HG03565 (cell line): Measurements from ENCODE around the gene RAB11FIP3.

Experiments used
- ATAC-seq: cut with Tn5 transposase; IDR thresholded peaks from one replicate; pipeline ENCODE4 v1.9.1; 2021; ENCODE audit warnings: mild to moderate bottlenecking, moderate library complexity; ENCODE audit not compliant: unreplicated experiment

The RAB11FIP3 gene

DNA sequence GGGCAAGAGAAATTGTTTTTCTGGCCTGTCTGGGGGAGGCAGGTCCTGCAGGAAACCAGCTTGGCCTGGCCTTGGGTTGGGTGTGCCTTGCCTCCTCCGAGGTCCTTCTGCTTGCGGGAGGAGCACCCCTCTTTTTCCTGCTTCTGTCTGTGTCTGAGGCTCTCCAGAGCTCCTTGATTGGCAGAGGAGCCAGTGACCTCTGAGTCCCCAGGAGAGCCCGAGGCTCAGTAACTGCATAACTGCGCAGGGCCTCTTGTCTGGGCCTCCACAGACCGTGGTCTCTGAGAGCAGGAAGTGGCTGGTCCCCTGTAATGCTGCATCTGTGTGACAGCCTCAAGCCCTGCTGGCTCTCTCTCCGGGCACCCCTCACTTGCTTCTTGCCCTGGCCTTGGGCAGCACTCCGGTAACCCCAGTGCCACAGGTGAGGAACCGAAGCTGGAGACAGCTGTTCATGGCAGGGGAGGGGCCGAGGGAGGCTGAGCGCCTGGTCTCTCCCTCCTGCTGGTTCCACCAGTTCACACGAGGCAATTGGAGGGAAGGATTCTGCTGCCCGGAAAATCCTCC is 103.6 kb downstream of the RAB11FIP3 start:
- no peak for ATAC-seq

DNA sequence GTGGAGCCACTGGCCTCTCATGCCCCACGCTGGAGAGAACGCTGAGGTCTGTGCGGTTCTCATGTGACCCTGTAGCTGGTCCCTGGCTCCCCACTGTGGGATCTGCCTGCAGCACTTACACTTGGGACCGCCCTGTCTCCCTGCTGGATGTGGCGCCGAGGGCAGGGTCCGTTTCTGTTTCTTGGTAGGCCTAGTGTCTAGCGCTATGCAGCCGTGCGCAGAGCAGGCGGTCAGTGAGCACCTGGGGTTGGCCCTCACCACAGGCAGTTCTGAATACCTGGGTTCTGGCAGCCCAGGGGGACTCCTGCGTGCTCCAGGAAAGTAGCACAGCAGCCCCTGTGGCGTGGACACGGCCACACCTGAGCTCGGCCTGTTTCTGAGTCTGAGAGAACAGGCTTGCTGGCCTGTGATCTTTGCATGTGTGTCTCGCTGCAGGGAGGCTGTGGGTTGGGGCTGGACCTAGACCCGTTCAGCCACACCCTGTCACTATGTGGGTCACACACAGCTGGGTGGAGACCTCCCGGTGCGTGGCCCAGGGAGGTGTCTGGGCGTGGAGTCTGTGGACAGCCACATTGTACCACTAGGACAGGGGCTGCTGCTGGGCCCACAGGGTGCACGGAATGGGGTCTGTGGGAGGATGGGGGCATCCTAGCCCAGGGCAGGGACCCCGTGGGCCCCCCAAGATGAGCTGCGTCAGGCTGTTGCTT is 104.8 kb downstream of the RAB11FIP3 start:
- no peak for ATAC-seq

DNA sequence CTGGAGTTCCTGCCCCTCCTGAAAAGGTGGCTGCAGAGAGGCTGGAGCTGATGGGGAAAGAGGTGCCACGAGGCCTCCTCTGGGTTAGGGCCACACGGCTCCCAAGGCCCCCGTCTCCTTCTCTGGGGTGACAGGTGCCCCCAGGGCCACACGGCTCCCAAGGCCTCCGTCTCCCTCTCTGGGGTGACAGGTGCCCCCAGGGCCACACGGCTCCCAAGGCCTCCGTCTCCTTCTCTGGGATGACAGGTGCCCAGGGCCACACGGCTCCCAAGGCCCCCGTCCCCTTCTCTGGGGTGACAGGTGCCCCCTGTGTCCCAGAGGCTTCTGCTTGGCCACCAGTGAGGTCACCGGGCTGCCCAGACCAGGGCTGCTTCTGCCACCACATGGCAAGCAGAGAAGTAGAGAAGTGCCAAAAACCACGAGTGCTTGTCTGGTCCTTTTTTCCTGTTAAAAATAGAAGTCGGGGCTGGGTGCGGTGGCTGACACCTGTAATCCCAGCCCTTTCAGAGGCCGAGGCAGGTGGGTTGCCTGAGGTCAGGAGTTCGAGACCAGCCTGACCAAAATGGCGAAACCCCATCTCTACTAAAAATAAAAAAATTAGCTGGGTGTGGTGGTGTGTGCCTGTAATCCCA is 106.2 kb downstream of the RAB11FIP3 start:
- no peak for ATAC-seq

DNA sequence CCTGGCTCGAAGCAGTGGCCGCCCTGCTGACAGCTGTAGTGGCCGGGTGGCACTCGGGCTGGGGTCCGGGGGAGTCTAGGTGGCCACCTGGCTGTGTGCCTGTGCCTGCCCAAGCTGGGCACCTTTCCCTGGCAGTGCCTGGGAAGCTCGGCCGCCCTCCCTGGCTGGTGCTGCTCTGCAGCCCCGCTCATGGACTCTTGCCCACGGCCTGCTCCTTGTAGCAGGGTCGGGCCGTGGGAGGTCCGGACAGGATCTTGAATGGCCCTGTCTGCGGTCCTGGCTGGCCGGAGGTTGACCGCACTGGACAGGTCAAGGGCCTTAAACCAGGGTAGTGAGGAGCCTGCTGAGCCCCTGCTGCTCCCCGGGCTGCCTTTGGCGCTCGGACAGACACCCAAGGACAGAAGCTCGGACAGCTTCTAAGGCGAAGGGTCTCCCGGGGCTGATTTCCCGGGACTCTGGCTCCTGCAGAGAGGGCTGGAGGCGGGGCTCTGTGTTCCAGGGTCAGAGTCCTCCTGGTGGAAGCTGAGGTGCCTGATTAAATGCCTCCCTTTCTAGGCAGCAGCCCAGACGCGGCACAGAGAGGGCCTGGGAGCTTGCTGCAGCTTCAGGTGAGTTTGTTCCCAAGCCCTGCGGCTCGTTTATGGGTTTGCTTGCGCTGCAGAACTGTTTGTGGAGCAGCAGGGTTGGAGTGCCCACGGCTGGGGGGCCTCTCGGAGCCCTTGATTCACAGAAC is 108.1 kb downstream of the RAB11FIP3 start:
- ATAC-seq, result no peak

DNA sequence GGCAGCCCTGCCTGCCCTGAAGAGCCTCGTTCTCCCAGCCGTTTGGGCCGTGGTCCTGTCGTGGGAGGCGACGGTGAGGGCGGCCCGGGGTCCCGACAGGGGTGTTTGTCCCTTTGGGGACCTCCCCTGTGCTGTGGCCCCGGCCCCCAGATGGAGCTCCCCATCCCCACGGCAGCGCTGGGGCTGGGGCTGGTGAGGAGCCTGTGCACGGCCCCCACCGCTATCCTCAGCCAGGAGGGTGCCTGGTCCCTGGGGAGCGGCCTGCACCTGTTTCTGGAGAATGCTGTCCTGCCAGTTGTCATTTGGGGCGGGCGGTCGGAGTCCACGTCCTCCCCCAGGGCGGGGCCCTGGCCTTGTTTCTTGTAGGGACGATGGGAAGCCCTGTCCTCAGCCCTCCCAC is 108.7 kb downstream of the RAB11FIP3 start:
- ATAC-seq, result no peak

DNA sequence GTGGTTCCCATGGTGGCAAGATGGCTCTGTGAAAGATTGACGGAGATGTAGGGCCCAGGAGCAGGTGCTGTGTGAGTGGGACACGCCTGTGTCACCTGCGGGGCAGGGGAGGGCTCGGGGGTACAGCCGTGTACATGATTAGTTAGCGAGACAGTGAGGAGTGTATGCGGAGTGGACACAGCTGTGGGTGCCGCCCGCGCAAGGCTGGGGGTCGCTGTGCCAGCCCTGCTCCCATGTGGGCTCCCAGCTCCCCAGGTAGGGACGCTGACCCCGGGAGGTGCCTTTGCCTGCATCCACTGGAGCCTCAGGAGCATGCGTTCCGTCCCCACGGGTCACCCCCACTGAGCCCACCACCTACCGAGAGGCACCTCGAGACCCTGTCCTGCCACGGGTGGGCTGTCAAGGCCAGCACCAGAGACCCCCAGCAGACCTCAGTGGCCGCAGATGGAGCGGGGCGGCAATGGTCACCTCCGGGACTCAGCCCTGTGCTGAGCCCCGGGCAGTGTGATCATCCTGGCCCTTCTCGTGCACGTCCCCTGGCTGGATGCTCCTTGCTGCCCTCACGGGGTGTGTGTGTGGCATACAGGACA is 109.5 kb downstream of the RAB11FIP3 start:
- ATAC-seq, result no peak

DNA sequence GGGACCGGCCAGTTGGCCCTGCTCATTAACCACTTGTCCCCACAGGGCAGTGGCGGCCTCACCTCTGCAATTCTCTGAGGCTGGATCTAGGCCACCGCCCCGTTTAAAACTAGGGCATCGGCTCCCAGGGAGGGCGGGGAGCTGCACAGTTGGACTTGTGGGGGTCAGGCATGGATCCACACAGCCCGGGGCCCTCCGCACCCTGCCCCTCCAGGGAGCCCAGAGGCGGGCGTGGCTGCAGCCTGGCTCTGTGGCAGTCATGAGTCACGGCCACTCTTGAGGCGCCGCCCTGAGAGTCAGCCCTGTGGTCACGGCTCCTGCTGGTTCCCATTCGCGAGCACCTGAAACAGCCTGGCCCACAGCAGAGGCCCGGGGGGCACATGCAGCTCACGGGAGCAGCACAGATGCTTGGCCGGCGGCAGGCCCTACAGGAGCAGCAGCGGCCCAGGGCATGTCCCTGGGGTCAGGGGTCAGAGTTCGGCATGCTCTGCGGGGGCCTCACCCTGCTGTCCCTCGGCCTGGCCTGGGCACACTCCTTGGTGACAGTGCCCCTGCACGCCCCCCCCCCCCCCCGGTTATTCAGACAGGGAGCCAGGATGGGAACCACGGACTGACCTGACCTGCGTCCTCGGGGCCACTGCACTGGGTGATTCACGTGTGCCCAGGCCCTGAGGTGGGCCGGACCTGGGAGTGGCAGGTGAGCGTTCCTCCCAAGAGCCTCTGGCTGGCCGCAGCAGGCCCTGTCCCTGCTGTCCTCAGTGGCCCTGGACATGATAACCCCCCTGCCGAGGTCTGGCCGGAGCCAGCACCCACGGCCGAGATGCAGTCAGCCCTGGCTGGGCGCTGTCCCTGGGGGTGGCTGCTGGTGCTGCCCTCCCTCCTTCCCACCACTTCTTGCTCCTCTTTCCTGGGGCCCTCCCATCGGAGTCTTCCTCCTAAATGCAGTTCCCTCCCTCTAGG is 110.3 kb downstream of the RAB11FIP3 start:
- no peak for ATAC-seq

DNA sequence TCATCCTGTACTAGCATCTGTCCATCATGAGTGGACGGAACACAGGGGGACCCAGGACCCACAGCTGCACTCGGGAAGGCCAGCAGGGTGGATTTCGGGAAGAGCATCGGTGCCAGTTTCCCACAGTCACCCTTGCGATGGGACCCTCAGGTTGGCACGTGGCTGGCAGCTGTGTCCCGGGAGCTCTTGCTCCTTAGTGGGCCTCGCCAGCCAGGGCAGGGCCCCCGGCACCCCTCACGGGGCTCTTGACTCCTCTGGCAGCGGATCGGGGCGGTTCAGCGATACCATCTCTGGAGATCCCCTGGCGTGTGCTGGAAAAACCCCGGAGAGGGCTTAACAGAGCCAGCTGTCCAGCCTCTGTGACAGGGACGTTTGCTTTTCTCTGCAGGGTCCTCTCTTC is 111.3 kb downstream of the RAB11FIP3 start:
- ATAC-seq, result no peak

DNA sequence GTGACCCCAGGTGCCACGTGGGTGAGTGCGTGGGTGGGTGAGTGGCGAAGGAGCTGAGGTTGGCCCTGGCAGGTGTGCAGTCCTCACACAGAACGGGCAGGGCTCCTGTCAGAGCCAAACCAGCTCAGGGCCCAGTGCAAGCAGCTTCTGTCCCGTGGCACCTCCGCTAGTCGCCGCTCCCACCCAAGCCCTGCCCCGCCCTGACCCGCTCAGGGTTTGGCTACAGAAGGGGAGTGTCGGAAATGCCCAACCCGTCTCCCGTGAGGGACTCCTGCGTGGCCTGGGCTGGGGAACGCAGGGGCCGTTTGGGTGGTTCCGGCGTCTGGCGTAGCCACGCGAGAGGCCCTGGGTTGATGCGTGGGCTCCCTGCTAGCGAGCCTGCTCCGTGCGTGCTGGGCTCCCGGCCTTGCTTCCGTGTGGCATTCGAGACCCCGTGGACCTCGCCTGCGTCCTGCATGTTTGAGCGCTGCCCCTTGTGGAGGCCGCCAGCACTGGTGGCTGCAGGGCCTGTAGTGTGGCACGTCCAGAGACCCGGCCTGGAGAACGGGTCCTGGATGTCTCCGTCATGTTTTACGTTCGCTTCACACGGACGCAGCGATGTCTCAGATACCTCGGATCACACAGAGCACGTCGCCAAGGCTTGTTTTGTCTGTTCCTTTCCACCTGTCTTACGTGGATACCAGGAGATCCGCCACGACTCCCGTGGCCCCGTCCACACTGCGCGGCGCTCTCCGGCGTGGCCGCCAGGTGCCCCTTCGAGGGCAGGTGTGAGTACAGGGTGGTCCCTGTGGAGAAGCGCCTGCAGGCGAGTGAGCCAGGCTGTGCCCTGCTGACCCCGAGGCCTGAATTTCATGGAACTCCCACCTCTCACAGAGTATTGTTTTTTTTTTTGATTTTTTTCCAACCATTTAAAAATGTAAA is 112.2 kb downstream of the RAB11FIP3 start:
- no peak for ATAC-seq

DNA sequence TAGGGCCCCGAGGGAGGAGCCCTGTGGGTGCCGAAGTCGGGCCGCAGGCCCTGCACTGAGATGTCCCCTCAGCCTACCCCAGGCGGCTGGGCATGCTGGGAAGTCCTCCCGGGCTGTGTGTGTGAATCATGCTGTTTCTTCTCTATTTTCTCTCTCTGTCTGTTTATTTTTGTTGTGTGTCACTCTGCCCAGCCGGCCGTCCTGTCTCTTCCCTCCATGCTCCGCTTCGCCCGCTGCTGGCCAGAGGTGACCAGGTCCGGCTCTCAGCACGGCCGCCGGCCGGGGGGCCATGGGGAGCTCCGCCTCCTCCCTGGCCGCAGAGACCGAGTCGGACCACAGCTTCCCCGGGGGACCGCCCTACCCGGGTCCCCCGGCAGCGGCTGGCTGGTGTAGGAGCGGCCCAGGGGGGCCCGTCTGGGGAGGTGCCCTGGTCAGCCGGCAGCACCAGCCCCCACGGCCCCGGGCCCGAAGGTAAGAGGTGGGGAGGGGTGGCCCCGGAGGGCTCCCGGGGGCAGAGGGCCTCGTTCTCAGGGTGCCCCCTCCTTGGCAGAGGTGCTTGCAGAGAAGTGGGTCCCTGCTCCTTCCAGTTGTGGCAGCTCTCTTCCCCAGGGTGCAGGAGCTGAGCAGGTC is 114.6 kb downstream of the RAB11FIP3 start:
- no peak for ATAC-seq

DNA sequence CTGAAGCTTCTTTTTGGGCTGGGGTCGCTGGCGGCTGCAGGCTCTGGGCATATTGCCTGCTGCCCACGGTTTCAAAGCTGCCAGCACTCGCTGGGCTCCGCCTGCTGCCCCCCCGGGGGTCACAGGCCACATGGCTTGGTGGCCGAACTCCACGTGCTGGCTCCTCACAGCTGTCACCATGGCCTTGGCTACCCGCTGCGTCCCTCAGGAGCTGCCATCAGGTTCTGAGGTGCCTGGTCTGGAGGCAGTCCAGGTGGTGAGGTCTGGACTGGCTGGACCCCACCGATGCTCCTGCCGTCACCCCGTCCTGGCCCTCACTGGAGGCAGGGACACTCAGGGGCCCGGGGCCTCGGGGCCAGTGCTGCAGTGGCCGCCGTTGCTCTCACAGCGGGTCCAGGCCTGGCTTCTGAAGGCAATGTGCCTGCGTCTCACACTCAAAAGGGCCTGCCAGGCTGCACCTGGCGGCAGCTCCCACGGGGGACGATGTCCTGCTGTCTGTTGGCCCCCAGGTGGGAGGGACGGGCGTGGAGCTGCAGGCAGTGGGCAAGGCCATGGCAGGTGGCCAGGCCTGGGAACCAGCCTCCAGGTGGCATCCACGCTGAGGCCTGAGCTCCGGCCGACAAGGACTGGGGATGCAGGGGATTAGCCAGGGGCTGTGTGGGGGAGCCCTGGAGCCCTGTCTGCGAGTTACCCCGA is 115.3 kb downstream of the RAB11FIP3 start:
- ATAC-seq, result no peak

DNA sequence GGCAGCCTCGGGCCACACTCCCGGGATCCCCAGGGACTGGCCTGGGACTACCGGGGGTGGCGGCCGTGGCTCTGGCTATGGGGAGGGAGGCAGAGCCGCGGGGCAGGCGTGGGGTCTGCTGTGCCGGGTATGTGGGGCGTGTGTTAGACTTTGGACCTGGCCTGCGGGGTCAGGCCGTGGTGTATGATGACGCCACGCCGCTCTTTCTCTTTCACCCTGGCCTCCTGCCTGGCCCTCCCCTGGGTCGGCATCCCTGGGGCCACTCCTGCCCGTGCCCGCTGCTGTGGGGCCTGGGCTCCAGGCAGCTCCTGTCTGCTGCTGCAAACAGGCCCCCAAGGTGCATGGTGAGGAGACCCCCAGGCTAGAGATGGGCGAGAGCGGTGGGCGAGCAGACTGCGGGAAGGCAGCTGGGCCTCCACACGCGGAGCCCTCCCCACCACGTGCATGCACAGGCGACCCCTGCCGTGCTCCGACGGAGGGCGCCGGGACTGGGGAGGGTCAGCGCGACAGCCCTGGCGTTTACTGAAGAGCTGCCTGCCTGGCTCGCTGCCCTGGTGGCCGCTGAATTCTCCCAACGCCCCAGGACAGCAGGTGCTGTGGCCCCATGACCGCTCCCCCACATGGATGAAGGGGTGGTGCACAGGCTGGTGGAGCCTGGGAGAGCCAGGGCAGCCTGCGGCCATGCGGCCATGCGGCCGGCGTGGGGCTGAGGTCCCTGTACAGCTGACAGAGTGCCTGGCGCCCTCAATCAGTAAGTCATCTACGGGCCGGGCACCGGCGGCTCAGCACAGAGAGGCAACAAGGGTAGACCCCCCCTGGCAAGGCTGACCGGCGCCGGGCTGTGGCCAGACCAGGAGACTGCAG is 118.1 kb downstream of the RAB11FIP3 start:
- no peak for ATAC-seq

DNA sequence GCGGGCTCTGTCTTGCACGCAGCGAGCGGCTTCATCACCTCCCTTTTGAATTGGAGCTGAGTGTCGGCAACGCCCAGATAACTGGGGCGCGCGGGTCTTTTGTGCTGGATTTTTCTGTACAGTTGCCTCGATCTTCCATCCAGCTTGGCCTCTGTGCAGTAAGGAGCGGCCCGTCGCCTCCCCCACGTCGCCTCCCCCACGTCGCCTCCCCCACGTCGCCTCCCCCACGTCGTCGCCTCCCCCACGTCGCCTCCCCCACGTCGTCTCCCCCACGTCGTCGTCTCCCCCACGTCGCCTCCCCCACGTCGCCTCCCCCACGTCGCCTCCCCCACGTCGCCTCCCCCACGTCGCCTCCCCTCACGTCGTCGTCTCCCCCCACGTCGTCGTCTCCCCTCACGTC is 119.1 kb downstream of the RAB11FIP3 start:
- no peak for ATAC-seq

DNA sequence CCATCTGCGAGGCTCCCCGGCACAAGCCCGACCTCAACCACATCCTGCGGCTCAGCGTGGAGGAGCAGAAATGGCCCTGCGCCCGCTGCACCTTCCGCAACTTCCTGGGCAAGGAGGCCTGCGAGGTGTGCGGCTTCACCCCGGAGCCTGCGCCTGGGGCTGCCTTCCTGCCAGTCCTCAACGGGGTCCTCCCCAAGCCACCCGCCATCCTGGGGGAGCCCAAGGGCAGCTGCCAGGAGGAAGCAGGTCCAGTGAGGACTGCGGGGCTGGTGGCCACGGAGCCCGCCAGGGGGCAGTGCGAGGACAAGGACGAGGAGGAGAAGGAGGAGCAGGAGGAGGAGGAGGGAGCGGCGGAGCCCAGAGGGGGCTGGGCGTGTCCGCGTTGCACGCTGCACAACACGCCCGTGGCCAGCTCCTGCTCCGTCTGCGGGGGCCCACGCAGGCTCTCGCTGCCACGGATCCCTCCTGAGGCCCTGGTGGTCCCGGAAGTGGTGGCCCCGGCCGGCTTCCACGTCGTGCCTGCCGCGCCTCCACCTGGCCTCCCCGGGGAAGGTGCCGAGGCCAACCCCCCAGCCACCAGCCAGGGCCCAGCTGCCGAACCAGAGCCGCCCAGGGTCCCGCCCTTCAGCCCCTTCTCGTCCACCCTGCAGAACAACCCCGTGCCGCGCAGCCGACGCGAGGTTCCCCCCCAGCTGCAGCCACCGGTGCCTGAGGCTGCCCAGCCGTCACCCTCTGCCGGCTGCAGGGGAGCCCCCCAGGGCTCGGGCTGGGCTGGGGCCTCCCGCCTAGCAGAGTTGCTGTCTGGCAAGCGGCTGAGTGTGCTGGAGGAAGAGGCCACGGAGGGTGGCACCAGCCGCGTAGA is 121.7 kb downstream of the RAB11FIP3 start:
- ATAC-seq, result no peak

DNA sequence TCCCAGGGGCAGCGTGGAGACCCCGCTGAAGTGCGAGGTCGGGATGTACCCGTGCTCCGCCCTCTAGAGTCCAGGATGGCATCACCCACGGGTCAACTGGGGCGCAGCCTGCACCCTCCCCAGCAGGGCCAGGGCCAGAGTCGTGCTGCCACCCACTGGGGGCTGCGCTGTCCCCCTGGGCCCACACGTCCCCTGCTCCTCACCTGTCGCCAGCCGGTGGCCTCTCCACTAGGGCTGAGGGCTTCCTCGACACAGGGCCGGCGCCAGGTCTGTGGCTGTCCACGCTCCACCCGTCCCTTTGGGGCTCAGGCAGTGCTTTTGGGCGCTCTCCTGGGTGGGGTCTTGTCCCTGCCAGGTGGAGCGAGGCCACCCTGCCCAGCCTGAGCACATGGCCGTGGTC is 123.1 kb downstream of the RAB11FIP3 start:
- no peak for ATAC-seq

DNA sequence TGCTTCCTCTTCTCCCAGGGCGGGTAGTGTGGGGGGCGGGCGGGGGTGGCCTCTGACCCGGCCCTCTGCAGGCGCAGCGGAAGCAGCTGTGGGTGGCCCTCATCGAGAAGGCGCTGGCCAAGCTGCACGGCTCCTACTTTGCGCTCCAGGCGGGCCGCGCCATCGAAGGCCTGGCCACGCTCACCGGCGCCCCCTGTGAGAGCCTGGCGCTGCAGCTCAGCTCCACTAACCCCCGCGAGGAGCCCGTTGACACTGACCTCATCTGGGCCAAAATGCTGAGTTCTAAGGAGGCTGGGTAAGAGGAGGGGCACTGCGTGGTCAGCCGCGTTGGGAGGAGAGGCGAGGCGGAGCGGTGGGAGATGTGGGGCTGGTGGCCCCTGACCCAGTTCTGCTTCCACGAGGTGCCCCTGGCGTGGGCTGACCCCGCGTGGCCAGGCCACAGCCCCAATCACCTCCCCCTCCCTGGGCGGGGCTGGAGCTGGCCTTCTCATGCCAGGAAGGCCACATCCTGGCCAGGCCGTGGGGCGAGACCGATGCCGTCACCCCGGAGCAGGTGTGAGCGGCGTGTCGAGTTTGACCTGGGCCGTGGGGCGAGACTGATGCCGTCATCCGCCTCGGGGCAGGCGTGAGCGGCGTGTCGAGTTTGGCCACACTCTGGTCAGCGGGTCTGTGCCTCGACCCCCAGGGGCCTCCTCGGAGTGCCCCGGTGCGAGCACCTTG is 124.3 kb downstream of the RAB11FIP3 start:
- ATAC-seq, result no peak
